GM19397 (cell line): ENCODE measurements around the gene LMF1.
"Not testable (repeated sequence)": the region's sequence is repeated elsewhere in the genome, so short reads cannot be mapped to it uniquely, and the experiment has no call there.

Experiments used
- ATAC-seq: cut with Tn5 transposase; IDR thresholded peaks from one replicate; pipeline ENCODE4 v1.9.1; 2021; ENCODE audit warnings: mild to moderate bottlenecking, moderate library complexity; ENCODE audit not compliant: unreplicated experiment

Gene LMF1

DNA sequence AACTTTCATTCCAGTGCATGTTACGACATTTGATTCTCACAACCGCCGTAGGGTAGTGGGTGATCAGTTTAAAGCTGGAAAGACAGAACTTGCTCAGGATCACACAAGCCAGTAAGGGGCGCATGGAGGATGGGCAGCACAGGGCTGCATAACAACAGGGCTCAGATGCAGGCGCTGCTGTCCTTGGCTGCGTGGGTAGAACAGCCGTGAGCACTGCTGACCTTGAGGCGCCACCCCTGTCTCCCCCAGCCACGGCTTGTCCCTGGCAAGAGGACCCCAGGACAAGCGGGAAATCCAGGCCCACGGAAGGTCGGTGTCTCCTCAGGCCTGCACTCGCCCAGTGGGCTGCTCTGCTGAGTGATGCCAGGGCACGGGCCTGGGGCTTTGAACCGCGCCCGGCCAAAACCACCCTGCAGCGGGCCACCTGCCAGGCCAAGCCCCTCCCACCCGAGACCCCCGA lies 84.7 kb downstream of the LMF1 start:
- ATAC-seq = no peak

DNA sequence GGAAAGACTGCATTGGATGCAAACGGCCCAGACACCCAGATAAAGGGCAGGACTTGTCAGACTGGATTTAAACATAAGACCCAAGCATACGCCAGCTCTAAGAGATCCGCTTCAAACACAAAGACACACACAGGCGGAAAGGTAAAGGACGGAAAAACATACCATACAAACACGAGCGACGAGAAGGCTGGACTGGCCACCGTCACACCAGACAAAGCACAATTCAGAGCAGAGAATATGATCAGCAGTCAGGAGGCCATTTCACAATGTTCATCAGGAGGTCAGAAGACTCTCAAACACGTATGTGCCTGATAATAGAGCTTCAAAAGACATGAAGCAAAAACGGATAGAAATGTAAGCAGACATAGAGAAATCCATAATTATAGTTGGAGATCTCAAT lies 85.4 kb downstream of the LMF1 start:
- ATAC-seq = no peak

DNA sequence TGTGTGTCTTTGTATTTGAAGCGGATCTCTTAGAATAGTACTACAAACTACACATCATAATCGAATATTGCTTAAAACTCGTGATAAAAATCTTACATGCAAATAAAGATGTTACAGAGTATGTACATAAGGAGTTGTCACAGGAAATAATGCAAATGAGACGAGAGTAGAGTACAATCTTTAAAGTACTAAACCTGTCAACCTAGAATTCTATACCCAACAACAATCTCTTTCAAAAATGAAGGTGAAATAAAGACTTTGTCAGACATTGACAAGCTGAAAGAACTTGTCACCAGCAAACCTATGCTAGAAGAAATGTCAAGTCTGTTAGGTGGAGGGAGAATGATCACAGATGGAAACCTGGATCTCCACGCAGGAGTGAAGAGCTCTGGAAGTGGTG lies 86.6 kb downstream of the LMF1 start:
- no peak for ATAC-seq

DNA sequence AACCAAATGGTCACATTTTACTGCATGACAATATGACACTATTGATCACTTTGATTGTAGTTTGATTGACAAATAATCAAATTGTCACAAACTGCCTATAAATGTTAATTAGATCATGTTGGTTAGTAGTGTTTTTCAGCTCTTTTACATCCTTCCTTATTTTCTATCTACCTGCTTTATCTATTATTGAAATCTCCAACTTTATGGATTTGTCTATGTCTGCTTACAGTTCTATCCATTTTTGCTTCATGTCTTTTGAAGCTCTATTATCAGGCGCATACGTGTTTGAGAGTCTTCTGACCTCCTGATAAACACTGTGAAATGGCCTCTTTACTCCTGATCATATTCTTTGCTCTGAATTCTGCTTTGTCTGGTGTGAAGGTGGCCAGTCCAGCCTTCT lies 87.0 kb downstream of the LMF1 start:
- ATAC-seq = no peak

DNA sequence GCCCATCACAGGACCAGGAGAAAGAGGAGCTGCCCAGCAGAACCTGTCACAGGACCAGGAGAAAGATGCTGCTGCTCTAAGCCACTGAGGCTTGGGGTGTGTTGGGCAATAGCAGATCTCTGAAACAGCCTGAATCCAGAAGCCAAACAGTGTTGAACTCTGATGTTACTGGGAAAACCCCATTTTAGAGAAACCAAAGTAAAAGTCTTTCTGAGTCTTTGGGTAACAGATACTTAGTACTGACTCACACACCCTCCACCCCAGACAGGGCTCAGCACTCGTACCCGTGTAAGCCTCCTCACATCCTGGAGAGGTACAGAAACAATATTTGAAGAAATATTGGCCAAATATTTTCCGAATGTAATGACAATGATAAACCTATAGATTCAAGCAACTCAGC lies 87.4 kb downstream of the LMF1 start:
- no peak for ATAC-seq

DNA sequence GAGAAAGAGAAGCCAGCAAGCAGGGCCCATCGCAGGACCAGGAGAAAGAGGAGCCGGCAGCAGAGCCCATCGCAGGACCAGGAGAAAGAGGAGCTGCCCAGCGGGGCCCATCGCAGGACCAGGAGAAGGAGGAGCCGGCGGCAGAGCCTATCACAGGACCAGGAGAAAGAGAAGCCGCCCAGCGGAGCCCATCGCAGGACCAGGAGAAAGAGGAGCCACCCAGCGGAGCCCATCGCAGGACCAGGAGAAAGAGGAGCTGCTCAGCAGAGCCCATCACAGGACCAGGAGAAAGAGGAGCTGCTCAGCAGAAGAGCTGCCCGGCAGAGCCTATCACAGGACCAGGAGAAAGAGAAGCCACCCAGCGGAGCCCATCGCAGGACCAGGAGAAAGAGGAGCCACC lies 88.1 kb downstream of the LMF1 start:
- ATAC-seq = not testable (repeated sequence)

DNA sequence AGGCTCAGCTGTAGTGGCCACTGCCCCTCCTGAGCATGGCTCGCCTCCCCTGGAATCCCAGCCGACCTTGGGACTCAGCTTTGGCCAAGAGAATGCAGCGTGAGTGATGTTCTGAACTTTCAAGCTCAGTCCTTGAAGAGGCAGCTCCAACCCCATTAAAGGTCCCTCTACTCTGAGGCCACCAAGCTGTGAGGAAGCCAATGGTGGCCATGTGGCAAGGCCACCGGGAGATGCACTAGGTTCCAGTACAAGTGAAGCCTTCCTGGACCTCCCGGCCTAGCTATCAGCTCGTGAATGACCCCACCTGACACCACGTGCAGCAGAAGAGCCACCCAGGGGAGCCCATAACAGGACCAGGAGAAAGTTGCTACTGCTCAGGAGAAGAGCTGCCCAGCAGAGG lies 88.5 kb downstream of the LMF1 start:
- ATAC-seq = no peak

DNA sequence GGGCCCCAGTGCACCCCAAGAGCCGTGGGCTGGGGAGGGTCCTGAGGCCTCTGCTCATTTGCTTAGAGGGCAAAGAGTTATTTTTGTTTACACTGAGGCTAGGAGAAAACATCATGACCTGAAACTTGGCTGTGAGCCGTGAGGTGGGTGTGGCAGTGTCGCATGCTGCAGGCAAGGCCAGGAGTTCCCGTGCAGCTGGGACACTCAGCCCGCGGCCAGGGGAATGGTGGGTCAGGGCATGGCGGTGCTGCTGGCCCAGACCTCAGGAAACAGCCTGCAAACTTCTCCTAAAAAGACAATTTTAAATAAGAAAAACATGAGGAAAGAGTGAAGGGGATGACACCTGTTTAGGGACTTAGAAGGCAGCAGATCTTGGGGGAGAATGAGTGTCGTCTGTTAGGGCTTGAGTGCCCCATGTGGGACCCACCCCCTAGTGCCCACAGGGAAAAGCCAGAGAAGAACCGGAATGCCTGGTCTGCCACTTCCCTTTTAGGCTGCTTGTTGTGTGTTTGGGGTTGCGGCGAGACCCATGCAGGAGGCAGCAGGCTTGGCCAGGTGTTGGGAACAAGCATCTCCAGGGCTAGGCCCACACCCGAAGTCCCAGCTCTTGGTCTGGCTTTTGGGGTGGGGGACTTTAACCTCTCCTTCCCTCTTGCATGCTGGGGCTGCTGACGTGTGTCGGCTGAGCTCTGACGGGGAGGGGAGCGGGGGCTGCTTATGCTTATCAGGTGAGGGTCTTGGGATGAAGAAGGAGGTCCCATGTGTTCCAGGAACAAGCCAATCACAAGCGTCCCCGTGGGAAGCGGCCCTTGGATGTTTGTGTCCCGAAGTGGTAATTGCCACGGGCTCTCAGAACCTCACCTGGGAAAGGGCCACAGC lies 89.3 kb downstream of the LMF1 start:
- no peak for ATAC-seq

DNA sequence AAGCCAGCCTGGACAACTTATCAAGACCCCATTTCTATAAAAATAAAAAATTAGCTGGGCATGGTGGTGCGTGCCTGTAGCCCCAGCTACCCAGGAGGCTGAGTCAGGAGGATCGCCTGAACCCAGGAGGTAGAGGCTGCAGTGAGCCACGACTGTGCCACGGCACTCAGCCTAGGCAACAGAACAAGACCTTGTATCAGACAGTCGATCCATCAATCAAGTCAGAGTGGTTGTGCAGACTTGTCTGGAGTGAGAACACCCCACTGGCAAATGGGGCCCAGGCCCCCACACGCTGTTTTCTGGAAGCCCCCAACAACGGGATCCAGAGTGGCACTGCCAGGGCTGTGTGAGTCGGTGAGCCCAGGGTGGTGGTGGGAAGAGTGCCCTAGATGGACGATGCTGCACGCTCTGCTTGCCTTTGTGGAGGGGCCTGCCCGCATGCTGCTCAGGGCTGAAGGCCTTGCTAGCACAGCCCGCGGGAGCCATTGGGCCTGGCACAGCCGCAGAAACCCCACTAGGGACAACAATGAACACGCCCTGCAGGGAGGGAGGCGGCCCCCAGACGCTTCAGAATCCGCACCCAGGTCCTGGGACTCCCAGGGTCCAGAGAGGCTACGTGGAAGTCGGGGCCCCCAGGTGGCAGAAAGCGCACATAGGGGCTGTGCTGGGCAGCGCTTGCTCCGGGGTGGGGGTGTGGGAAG lies 90.2 kb downstream of the LMF1 start:
- no peak for ATAC-seq

DNA sequence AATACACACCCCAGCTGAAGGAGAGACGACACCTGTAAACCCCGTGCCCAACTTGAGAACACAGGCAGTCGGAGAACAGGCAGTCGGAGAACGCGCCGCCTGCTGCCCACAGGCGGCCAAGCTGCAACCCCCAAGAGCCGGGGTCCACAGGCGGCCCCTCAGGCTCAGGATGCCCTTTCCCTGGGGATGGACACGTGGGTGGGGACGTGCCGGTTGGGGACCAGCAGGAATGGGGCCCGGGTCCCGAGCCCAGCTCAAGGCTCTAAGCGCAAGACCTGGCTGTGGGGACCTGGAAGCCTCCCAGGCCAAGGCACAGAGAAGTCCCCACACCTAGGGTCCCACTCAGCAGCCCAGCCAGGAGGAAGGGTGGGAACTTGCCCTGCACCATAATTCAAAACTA lies 90.8 kb downstream of the LMF1 start:
- no peak for ATAC-seq

DNA sequence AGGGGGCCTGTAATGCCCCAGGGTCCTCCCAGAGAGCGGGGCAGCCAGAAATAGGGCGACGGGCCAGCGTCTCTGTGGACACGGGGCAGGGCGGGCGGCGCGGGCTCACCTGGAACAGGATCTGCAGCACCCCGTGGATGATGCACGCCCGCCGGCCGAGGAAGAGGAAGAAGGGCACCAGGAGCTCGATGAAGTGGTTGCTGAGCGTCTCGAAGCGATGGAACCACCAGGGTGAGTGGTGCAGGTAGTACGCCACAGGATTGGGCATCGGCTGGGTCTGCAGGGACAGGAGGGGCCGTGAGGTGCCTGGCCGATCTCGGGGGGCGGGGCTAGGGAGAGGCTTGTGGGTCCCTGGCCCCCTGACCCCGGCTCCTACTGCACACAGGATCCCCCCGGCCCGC lies 91.3 kb downstream of the LMF1 start:
- ATAC-seq = no peak

DNA sequence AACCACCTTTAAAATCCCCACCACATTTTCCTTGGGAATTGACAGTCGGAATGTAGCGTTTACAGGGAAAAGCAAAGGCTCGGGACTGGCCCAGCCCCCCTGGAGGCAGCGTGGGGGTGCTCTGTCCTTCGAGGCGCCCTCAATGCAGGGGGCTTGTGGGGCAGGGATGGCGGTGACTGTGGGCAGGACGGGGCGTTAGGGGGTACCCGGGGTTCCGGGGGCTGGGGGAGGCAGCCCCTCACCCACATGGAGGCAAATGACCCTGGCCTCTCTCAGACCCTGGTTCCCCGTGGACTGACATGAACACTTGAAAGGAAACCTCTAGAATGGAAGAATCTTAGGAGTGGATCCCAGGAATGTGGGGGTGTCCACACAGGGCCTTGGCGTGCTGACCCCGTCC lies 91.9 kb downstream of the LMF1 start:
- no peak for ATAC-seq

DNA sequence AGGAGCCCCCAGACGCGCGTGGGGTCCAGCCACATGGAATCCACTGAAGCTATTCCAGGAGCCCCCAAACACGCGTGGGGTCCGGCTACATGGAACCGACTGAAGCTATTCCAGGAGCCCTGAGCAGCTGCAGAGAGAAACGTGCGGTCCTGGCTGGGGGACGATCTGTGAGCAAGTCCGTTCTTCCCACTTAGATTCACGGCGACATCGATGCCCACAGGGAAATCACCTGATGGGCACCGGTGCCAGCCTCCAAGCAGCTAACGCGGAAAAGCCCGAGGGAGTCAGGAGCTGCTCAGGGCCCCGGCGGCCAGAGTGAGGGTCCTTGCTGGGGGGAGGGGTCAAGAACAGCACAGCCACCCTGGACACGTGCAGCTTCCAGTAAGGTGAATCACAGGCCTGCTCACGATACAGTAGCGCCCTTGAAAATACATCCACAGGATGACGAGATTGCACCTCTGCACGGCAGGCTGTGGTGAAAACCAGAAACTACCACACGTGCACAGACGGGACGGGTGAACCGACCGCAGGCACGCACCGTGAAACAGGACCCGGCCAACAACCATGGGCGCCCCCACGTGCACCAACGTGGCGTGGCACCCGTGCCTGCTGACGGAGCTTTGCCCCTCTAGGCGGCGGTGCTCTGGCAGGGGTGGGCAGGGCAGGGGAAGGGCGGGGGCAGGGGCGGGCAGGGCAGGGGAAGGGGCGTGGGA lies 92.6 kb downstream of the LMF1 start:
- ATAC-seq = no peak

DNA sequence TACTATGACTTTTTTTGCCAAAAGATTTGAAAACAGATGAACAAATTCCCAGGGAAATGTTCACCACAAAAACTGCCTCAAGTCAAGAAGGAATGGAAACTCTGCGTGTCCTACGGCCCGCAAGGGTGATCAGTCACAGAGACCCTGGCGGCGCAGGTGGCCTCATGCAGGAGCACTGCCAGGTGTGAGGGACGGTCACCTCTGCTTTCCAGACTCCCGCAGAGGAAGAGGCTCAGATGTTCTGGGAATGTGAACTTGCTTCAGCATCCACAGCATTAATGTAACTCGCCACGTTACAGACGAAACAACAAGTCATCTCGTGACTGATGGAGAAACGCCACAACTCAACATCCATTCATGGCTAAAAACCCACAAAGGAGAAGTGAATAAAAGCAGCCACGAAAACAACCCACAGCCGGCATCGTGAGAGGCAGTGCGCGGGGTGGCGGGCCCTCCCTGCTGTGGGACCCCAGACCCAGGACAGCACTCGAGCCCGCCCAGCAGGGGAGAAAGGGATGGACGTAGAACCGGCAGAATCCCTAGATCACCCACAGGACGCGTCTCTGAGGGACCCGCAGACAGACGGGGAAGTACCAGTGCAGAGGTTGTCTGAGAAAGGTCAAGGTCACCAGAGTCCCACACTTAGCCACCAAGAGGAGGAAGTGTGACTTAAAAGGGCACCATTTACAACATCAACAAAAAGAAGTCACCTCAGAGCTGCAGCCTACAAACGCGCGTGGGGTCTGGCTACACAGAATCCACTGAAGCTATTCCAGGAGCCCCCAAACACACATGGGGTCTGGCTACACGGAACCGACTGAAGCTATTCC lies 93.3 kb downstream of the LMF1 start:
- ATAC-seq = no peak

DNA sequence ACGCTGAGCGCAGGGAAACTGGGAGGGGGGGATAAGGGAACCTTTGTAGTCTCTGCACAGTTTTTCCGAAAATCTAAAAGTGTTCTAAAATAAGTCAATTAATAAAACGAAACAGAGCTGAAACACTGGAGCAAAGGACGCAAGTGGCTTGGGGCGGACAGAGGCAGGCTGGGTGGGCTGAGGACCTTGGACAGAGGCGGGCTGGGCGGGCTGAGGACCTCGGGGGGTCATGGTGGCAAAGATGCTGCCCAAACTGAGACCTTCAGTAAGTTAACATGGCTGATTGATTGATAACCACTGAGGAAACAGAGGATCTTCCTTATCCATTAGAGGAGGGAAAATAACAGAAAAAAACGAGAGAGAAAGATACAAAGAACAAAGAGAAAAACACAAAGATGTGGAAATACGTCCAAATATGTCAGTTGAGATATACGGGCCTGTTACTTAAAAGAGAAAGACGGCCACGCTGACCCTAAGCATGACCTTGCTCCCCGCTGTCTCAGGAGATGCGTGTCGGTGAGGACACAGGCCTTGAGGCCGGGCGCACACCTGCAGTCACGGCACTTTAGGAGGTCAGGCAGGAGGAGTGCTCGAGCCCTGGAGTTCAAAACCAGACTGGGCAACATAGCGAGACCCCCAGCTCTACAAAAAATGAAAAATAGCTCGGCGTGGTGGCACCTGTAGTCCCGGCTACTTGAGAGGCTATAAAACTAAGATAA lies 94.1 kb downstream of the LMF1 start:
- no peak for ATAC-seq

DNA sequence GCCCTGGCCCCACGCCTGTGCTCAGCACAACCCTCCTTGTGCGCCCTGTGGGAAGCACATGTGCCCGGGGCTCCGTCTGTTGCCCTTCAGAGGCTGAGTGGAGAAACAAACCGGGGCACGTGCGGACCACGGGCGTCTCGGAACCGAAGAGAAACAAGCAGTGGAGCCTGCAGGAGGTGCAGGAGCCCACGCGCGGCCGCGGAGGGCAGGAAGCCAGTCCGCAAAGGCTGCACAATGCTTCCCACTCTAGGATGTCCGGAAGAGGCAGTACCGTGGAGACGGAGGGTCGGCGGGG lies 94.8 kb downstream of the LMF1 start:
- no peak for ATAC-seq

DNA sequence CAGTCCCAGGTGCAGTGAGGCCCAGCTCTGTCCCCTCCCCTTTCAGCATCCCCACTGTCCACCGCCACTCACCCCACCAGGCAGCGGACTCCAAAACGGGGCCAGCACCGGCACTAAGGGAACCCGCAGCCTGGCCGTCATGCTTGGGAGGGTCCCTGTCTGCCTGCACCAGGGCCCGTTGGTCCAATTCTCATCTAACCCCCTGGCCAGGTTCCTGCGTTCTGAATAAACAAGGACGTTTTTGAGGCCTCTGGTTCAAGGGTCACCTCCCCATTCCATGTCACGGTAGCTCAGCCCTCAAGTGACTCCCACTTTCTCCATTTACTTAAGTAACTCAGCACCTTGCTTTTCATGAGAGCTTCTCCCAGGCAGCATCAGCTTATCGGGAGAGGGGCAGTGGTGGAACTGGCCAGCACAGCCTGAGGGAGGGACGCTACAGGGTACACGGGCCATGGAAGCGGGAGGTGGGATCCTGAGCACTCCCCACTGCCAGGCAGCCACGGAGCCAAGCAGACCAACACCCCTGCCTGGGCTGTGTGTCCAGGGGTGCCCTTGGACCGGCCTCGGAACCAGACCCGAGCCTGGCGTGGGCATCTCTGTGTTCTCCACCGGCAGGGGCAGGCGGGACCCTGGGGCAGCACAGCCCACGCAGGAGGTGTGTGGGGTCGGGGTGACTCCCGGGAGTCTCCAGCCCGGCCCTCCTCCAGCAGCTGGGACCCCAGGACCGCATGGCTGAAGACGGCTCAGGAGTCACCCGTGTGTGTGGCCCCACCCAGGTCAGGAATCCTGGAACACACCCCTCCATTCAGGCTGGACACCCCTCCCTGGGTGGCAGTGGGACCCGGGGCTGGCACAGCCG lies 95.4 kb downstream of the LMF1 start:
- no peak for ATAC-seq

DNA sequence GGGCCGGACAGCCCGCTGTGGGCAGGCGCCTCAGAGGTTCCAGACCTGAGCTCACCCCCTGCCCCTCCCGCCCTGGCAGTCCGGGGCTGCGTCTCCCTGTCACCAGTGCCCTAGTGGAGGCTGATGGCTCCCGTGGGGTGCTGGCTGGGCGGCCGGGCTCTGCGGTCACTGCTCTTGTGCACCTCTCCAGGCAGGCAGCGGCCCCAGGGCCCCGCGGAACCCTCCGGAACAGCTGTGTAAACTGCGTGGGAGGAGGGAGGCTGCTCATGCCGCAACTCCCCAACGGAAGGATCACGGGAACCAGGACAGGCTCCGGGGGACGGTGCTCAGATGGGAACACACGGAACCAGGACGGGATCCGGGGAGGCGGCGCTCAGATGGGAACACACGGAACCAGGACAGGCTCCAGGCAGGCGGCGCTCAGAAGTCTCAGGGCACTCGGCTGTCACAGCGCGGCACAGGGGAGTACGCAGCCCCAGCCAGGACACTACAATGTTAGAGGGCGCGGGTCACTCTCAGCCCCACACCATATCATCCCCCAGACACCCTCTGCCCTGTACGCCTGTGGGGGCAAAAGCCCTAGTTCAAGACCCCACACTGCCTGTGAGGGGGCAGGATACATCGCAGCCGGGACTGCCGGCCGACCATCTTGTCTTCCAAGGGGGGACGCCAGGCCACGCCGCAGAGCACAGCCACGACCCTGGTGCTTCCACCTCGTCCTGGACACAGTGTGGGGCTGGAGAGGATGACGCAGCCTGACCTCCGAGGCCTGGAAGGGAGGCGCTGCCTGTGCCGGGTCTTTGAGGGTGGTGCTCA lies 96.2 kb downstream of the LMF1 start:
- ATAC-seq = no peak

DNA sequence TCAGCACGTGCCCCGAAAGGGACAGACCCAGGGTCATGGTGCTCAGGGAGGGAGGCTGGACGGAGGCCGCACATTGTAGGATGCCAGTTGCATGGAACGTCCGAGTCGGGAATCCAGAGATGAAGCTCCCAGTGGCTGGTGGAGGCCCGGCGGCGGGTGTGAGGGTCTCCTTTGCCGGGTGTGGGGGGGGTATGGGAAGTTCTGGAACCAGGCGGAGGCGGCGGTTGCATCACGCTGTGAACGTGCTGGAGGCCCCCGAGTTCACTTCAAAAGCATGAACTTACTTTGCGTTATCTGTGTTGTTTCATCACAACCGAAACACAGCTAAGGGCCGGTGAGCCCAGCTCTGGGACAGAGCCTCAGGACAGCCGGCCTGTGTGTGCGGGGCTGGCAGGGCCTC lies 96.9 kb downstream of the LMF1 start:
- ATAC-seq = no peak
